NCI-H510A treated with DMSO at 0.1 percent for 48 hours (cell line): ENCODE data around the gene SHCBP1.

ENCODE experiments used
- DNase-seq: peaks from one replicate; lab custom pipeline; 2025; lab: John Stamatoyannopoulos, UW

The SHCBP1 gene

GRCh38 chr16:46618516-46618915 lies 2.7 kb downstream of the SHCBP1 start:
- DNase-seq: no peak

- no peak for DNase-seq
Observed at GRCh38 chr16:46614006-46614405, 7.2 kb downstream of the SHCBP1 start.

GRCh38 chr16:46613352-46613751 lies 7.8 kb downstream of the SHCBP1 start:
- no peak for DNase-seq

- no peak for DNase-seq
Observed at GRCh38 chr16:46612121-46612520, 9.1 kb downstream of the SHCBP1 start.

GRCh38 chr16:46607529-46607928 lies 13.7 kb downstream of the SHCBP1 start:
- DNase-seq: peak; percentile 36

- no peak for DNase-seq
Observed at GRCh38 chr16:46606231-46606630, 14.9 kb downstream of the SHCBP1 start.

- no peak for DNase-seq
Observed at GRCh38 chr16:46591257-46591656, 29.9 kb downstream of the SHCBP1 start.

GRCh38 chr16:46586011-46586577 lies 35.1 kb downstream of the SHCBP1 start:
- no peak for DNase-seq

- DNase-seq: no peak
Observed at GRCh38 chr16:46583036-46583435, 38.1 kb downstream of the SHCBP1 start.

GRCh38 chr16:46582313-46582712 lies 38.9 kb downstream of the SHCBP1 start:
- no peak for DNase-seq

GRCh38 chr16:46577988-46578579 lies 43.1 kb downstream of the SHCBP1 start:
- no peak for DNase-seq

GRCh38 chr16:46573834-46574159 lies 47.4 kb downstream of the SHCBP1 start:
- DNase-seq: no peak

- no peak for DNase-seq
Observed at GRCh38 chr16:46573008-46573833, 48.0 kb downstream of the SHCBP1 start.

GRCh38 chr16:46569231-46569735 lies 51.9 kb downstream of the SHCBP1 start:
- no peak for DNase-seq

- DNase-seq: peak; percentile 74
Observed at GRCh38 chr16:46568472-46569230, 52.5 kb downstream of the SHCBP1 start.

- DNase-seq: no peak
Observed at GRCh38 chr16:46562979-46563378, 58.2 kb downstream of the SHCBP1 start.

- DNase-seq: no peak
Observed at GRCh38 chr16:46558018-46558417, 63.2 kb downstream of the SHCBP1 start.

GRCh38 chr16:46555951-46556350 lies 65.2 kb downstream of the SHCBP1 start:
- DNase-seq: no peak

GRCh38 chr16:46554435-46554834 lies 66.7 kb downstream of the SHCBP1 start:
- peak; percentile 52 for DNase-seq

GRCh38 chr16:46549477-46549876 lies 71.7 kb downstream of the SHCBP1 start:
- no peak for DNase-seq
